Liver (tissue), 9 donors: Measurements from ENCODE around the gene LRRC40. TPM values are rescaled to one million over a fixed set of nuclear protein-coding genes. Genes with fewer than 3 reads are reported as not detected.

Source experiments
- DNase-seq: peaks from one replicate; pipeline ENCODE4 v3.0.0-alpha.2; 2017; ENCODE audit warnings: low spot score
- H3K27ac ChIP-seq, 2 donors: one replicate each; pipeline ENCODE4 v1.7.0; 2013; ENCODE audit warnings: inconsistent platforms in 2 of 2, low read length in 2 of 2, control low read depth in 1 of 2, low read depth in 1 of 2, mild to moderate bottlenecking in 1 of 2
- H3K27me3 ChIP-seq, 4 donors: one replicate each; pipeline versions ENCODE4 v1.6.1 to v1.7.0; 2013; ENCODE audit warnings: low read length in 3 of 4, inconsistent platforms in 1 of 4, mild to moderate bottlenecking in 1 of 4, moderate library complexity in 1 of 4; ENCODE audit not compliant: control insufficient read depth in 4 of 4, insufficient read depth in 4 of 4
- H3K36me3 ChIP-seq, 4 donors: one replicate each; pipeline versions ENCODE4 v1.6.1 to v1.7.0; 2013; ENCODE audit warnings: low read length in 3 of 4, mild to moderate bottlenecking in 3 of 4, low read depth in 1 of 4, moderate library complexity in 1 of 4; ENCODE audit not compliant: control insufficient read depth in 4 of 4, insufficient read depth in 3 of 4
- H3K4me1 ChIP-seq, 4 donors: one replicate each; pipeline versions ENCODE4 v1.6.1 to v1.7.0; 2013; ENCODE audit warnings: low read length in 3 of 4, mild to moderate bottlenecking in 3 of 4, moderate library complexity in 1 of 4; ENCODE audit not compliant: control insufficient read depth in 4 of 4, insufficient read depth in 4 of 4
- H3K4me3 ChIP-seq, 3 donors: one replicate each; pipeline versions ENCODE4 v1.6.1 to v1.7.0; 2013; ENCODE audit warnings: low read length in 3 of 3, control low read depth in 1 of 3, low read depth in 1 of 3, mild to moderate bottlenecking in 1 of 3
- H3K9ac ChIP-seq, 2 donors: one replicate each; pipeline ENCODE4 v1.7.0; 2013; ENCODE audit warnings: low read length in 2 of 2, mild to moderate bottlenecking in 2 of 2, moderate library complexity in 2 of 2, control low read depth in 1 of 2, low read depth in 1 of 2
- H3K9me3 ChIP-seq, 4 donors: one replicate each; pipeline versions ENCODE4 v1.6.1 to v1.7.0; 2013; ENCODE audit warnings: low read length in 3 of 4; ENCODE audit not compliant: control insufficient read depth in 4 of 4
- ATF3 ChIP-seq: IDR thresholded peaks from 2 replicates; pipeline ENCODE4 v1.6.1; 2016; ENCODE audit warnings: antibody characterized with exemption
- EGR1 ChIP-seq, 2 donors: IDR thresholded peaks; 2 replicates each; pipeline ENCODE4 v1.6.1; 2016 to 2018; ENCODE audit warnings: antibody characterized with exemption in 2 of 2, low read depth in 2 of 2
- FOXA1 ChIP-seq: IDR thresholded peaks from 2 replicates; pipeline ENCODE4 v1.6.1; 2016; ENCODE audit warnings: antibody characterized with exemption
- FOXA2 ChIP-seq: IDR thresholded peaks from 2 replicates; pipeline ENCODE4 v1.6.1; 2016; ENCODE audit warnings: antibody characterized with exemption
- GABPA ChIP-seq, 2 donors: IDR thresholded peaks in 1 of 2; conservative IDR thresholded peaks in 1 of 2; 2 replicates each; pipeline ENCODE4 v1.6.1; 2016; ENCODE audit warnings: antibody characterized with exemption in 2 of 2, mild to moderate bottlenecking in 1 of 2, moderate library complexity in 1 of 2
- HNF4A ChIP-seq, 2 donors: conservative IDR thresholded peaks; 2 replicates each; pipeline ENCODE4 v1.6.1; 2016; ENCODE audit warnings: antibody characterized with exemption in 2 of 2, mild to moderate bottlenecking in 2 of 2
- JUND ChIP-seq, 2 donors: IDR thresholded peaks; 2 replicates each; pipeline ENCODE4 v1.6.1; 2016; ENCODE audit warnings: antibody characterized with exemption in 2 of 2
- NR2F2 ChIP-seq: IDR thresholded peaks from 2 replicates; pipeline ENCODE4 v1.6.1; 2016; ENCODE audit warnings: antibody characterized with exemption
- RAD21 ChIP-seq, 2 donors: IDR thresholded peaks; 2 replicates each; pipeline ENCODE4 v1.6.1; 2016; ENCODE audit warnings: antibody characterized with exemption in 2 of 2, mild to moderate bottlenecking in 2 of 2
- REST ChIP-seq: IDR thresholded peaks from 2 replicates; pipeline ENCODE4 v1.6.1; 2016; ENCODE audit warnings: antibody characterized with exemption, mild to moderate bottlenecking
- RXRA ChIP-seq, 2 donors: IDR thresholded peaks; 2 replicates each; pipeline ENCODE4 v1.6.1; 2017 to 2018; ENCODE audit warnings: antibody characterized with exemption in 2 of 2, mild to moderate bottlenecking in 1 of 2
- TAF1 ChIP-seq: conservative IDR thresholded peaks from 2 replicates; pipeline ENCODE4 v1.6.1; 2016; ENCODE audit warnings: antibody characterized with exemption, mild to moderate bottlenecking
- YY1 ChIP-seq: IDR thresholded peaks from 2 replicates; pipeline ENCODE4 v1.6.1; 2016; ENCODE audit warnings: antibody characterized with exemption, mild to moderate bottlenecking
- polyA plus RNA-seq, 2 donors: library from polyadenylated mRNA; stranded (reverse) in 1 of 2; unstranded in 1 of 2; fragments of 200-250 nt in 1 of 2; fragments of >200 nt in 1 of 2; fragmentation: Nextera tagmentation in 1 of 2; extraction: Ambion mirVana in 1 of 2; gene quantifications; one replicate each; pipeline versions ENCODE4 v1.2.1 to v1.2.3, GENCODE V29; 2013 to 2015
- total RNA-seq, 2 donors: library from RNA; depleted of rRNA; stranded (reverse); fragments of >200 nt; gene quantifications; one replicate each; pipeline ENCODE4 v1.2.3, GENCODE V29; 2014
- TF ChIP-seq, protein P1 (sequence below): IDR thresholded peaks from 2 replicates; pipeline ENCODE4 v1.6.1; 2016; ENCODE audit warnings: antibody characterized with exemption
- TF ChIP-seq, protein P2 (sequence below): fragments of 150-350 bp; IDR thresholded peaks from 2 replicates; pipeline ENCODE4 v1.5.1; 2017; ENCODE audit warnings: improper control_type of control experiment, low read depth, low read length; ENCODE audit not compliant: missing input control
- TF ChIP-seq, protein P3 (sequence below): IDR thresholded peaks from 2 replicates; pipeline ENCODE4 v1.6.1; 2016; ENCODE audit warnings: antibody characterized with exemption
- donor health status: healthy.
- donor health status: healthy.
- donor health status: healthy.
- donor health status: healthy.
- donor health status: healthy.

Gene LRRC40
- total and polyA plus RNA-seq, 4 donors, result 6.6 to 15.8 (median 10.6) TPM

- Histone ChIP-seq H3K9ac (no peak overlapping the region), H3K9me3 (no peaks in the 10 kb centered on the region), H3K27me3 (no peaks in the 10 kb centered on the region), H3K27ac (no peak overlapping the region), H3K4me3 (no peak overlapping the region), H3K36me3 (peaks cover 1 to 33% (median 8%) of the 10 kb centered on the region in 4 donors), H3K4me1 (no peaks in the 10 kb centered on the region)
- DNase-seq, result no peak
- TF ChIP-seq TAF1 (no peak), JUND (IDR thresholded peaks at IDR 0.05) (no peak), EGR1 (IDR thresholded peaks at IDR 0.05; ENCODE audit: low read depth in 2 of 2) (no peak), FOXA1 (no peak), RAD21 (IDR thresholded peaks at IDR 0.05) (no peak), GABPA (IDR thresholded peaks at IDR 0.05 in 1 of 2, conservative IDR thresholded peaks at IDR 0.05 in 1 of 2) (no peak), REST (no peak), ATF3 (no peak), NR2F2 (no peak), RXRA (IDR thresholded peaks at IDR 0.05) (no peak), FOXA2 (no peak), YY1 (no peak), HNF4A (conservative IDR thresholded peaks at IDR 0.05) (no peak)
- TF ChIP-seq, protein P1, sequence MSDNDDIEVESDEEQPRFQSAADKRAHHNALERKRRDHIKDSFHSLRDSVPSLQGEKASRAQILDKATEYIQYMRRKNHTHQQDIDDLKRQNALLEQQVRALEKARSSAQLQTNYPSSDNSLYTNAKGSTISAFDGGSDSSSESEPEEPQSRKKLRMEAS, result no peak
- TF ChIP-seq, protein P2, sequence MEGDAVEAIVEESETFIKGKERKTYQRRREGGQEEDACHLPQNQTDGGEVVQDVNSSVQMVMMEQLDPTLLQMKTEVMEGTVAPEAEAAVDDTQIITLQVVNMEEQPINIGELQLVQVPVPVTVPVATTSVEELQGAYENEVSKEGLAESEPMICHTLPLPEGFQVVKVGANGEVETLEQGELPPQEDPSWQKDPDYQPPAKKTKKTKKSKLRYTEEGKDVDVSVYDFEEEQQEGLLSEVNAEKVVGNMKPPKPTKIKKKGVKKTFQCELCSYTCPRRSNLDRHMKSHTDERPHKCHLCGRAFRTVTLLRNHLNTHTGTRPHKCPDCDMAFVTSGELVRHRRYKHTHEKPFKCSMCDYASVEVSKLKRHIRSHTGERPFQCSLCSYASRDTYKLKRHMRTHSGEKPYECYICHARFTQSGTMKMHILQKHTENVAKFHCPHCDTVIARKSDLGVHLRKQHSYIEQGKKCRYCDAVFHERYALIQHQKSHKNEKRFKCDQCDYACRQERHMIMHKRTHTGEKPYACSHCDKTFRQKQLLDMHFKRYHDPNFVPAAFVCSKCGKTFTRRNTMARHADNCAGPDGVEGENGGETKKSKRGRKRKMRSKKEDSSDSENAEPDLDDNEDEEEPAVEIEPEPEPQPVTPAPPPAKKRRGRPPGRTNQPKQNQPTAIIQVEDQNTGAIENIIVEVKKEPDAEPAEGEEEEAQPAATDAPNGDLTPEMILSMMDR, result no peak
- TF ChIP-seq, protein P3, sequence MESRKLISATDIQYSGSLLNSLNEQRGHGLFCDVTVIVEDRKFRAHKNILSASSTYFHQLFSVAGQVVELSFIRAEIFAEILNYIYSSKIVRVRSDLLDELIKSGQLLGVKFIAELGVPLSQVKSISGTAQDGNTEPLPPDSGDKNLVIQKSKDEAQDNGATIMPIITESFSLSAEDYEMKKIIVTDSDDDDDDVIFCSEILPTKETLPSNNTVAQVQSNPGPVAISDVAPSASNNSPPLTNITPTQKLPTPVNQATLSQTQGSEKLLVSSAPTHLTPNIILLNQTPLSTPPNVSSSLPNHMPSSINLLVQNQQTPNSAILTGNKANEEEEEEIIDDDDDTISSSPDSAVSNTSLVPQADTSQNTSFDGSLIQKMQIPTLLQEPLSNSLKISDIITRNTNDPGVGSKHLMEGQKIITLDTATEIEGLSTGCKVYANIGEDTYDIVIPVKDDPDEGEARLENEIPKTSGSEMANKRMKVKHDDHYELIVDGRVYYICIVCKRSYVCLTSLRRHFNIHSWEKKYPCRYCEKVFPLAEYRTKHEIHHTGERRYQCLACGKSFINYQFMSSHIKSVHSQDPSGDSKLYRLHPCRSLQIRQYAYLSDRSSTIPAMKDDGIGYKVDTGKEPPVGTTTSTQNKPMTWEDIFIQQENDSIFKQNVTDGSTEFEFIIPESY, result no peak
Observed at GRCh38 chr1:70146488-70146887, 58.9 kb downstream of the LRRC40 start.
